Panc1 (cell line): ENCODE measurements around the gene SLAIN2. TPM values are rescaled to one million over a fixed set of nuclear protein-coding genes. Genes with fewer than 3 reads are reported as not detected.

Experiments used
- ATAC-seq: fragments of 200-7000 bp; cut with Tn5 transposase; 2 replicates; pipeline ENCODE4 v1.9.1; 2020; ENCODE audit warnings: mild to moderate bottlenecking, moderate library complexity
- BruUV-seq: library from RNA; stranded (reverse); fragments of 400-500 nt; replicated peaks from 2 replicates; lab custom pipeline; 2021; lab: Mats Ljungman, UMichigan
- CTCF ChIA-PET: fragments of 300-600 bp; sonication (Branson Sonifier 250); formaldehyde crosslinking; loops from one replicate; lab custom pipeline; 2022; ENCODE audit warnings: antibody characterized with exemption; lab: Charles Lee
- POLR2A ChIA-PET: fragments of 300-600 bp; sonication (Branson Sonifier 250); formaldehyde crosslinking; loops from one replicate; lab custom pipeline; 2022; ENCODE audit warnings: antibody characterized with exemption; lab: Charles Lee
- DNase-seq: peaks from one replicate; pipeline ENCODE4 v3.0.0-alpha.2; 2010; ENCODE audit warnings: low read depth, low spot score
- H3K27ac ChIP-seq: 2 replicates; pipeline ENCODE4 v1.5.1; 2011; ENCODE audit warnings: mild to moderate bottlenecking, low read length, inconsistent platforms
- H3K27me3 ChIP-seq: fragments of 200-500 bp; sonication (Bioruptor generic); 2 replicates; pipeline ENCODE4 v1.6.0; 2014; ENCODE audit warnings: low read length, inconsistent platforms; ENCODE audit not compliant: control insufficient read depth, insufficient read depth
- H3K36me3 ChIP-seq: fragments of 200-500 bp; sonication (Bioruptor generic); 2 replicates; pipeline ENCODE4 v1.5.1; 2014; ENCODE audit warnings: inconsistent platforms, mild to moderate bottlenecking, low read length, moderate library complexity; ENCODE audit not compliant: control insufficient read depth, insufficient read depth
- H3K4me1 ChIP-seq: 2 replicates; pipeline ENCODE4 v1.5.1; 2011; ENCODE audit warnings: inconsistent platforms, mild to moderate bottlenecking, low read length, moderate library complexity; ENCODE audit not compliant: control insufficient read depth, insufficient read depth
- H3K4me3 ChIP-seq, 2 experiments: 2 replicates each; pipeline ENCODE4 v1.5.1; 2011 to 2012; ENCODE audit warnings: low read depth in 2 of 2, low read length in 2 of 2, mild to moderate bottlenecking in 2 of 2, inconsistent platforms in 1 of 2, moderate library complexity in 1 of 2
- H3K9me3 ChIP-seq: fragments of 200-500 bp; sonication (Bioruptor generic); 2 replicates; pipeline ENCODE4 v1.5.1; 2014; ENCODE audit warnings: low read depth, mild to moderate bottlenecking, inconsistent platforms, low read length, moderate library complexity; ENCODE audit not compliant: control insufficient read depth, insufficient read depth
- CTCF ChIP-seq: fragments of 450-650 bp; IDR thresholded peaks from 2 replicates; pipeline ENCODE4 v1.5.1; 2017; ENCODE audit warnings: mild to moderate bottlenecking
- POLR2AphosphoS5 ChIP-seq: IDR thresholded peaks from 2 replicates; pipeline ENCODE4 v1.6.1; 2012; ENCODE audit warnings: mild to moderate bottlenecking, low read depth, low read length, moderate library complexity
- REST ChIP-seq, 2 experiments: IDR thresholded peaks; 2 replicates each; pipeline ENCODE4 v1.6.1; 2011 to 2012; ENCODE audit warnings: low read depth in 2 of 2, control low read depth in 1 of 2, low read length in 1 of 2, mild to moderate bottlenecking in 1 of 2, moderate library complexity in 1 of 2; ENCODE audit not compliant: insufficient read depth in 1 of 2
- SIN3A ChIP-seq: IDR thresholded peaks from 2 replicates; pipeline ENCODE4 v1.6.1; 2012; ENCODE audit warnings: low read depth, mild to moderate bottlenecking, low read length, moderate library complexity, borderline replicate concordance; ENCODE audit not compliant: insufficient read depth
- TCF7L2 ChIP-seq: IDR thresholded peaks from 2 replicates; pipeline ENCODE4 v1.6.1; 2011; ENCODE audit warnings: mild to moderate bottlenecking, low read depth, low read length, inconsistent platforms
- in situ Hi-C: cut with HindIII; loops from 2 replicates; pipeline ENCODE4 v1.10.0; 2016; ENCODE audit warnings: low sequenced_read_pairs, low pct_unique_long_range_greater_than_20kb
- intact Hi-C: fragments of 100-400 bp; cut with micrococcal nuclease; formaldehyde crosslinking; loops from one replicate; pipeline ENCODE4 v1.10.0; 2022; ENCODE audit not compliant: unreplicated experiment
- total RNA-seq: library from RNA; stranded (reverse); gene quantifications from one replicate; pipeline ENCODE4 v1.2.1, GENCODE V29; 2021; ENCODE audit not compliant: unreplicated experiment

Gene SLAIN2
- total RNA-seq, 1 experiment from 2014 or later: 53.2 TPM

- intact Hi-C loops: no loop called here
- Histone ChIP-seq H3K4me3 (no peak overlapping the region), H3K27me3 (no peaks in the 10 kb centered on the region), H3K36me3 (no peaks in the 10 kb centered on the region), H3K9me3 (no peaks in the 10 kb centered on the region), H3K27ac (no peak overlapping the region), H3K4me1 (no peaks in the 10 kb centered on the region)
- CTCF ChIA-PET: no interaction called here
- no peak for TF ChIP-seq POLR2AphosphoS5
- TF ChIP-seq TCF7L2: no peak
- TF ChIP-seq CTCF: no peak
- no peak for TF ChIP-seq REST (IDR thresholded peaks at IDR 0.05; ENCODE audit: insufficient read depth in 1 of 2, low read depth in 2 of 2, low read length in 1 of 2)
- no peak for TF ChIP-seq SIN3A
- DNase-seq (no peak), ATAC-seq (no peak)
- BruUV-seq: no TSS peak
- in situ Hi-C loops: no loop called here
- POLR2A ChIA-PET: no interaction called here
Observed at GRCh38 chr4:48432017-48432416, 90.7 kb downstream of the SLAIN2 start.

- TF ChIP-seq REST (IDR thresholded peaks at IDR 0.05; ENCODE audit: insufficient read depth in 1 of 2, low read depth in 2 of 2, low read length in 1 of 2): no peak
- TF ChIP-seq SIN3A: no peak
- TF ChIP-seq TCF7L2: no peak
- no peak for TF ChIP-seq CTCF
- no peak for TF ChIP-seq POLR2AphosphoS5
- ChIA-PET POLR2A (no interaction called here), CTCF (interaction anchor here (0.7 kb wide), 1 partner anchor 70 kb away, joined by 3 read pairs; no protein-coding TSS in a partner anchor)
- ATAC-seq (no peak), DNase-seq (no peak)
- Histone ChIP-seq H3K27me3 (no peaks in the 10 kb centered on the region), H3K4me1 (no peaks in the 10 kb centered on the region), H3K36me3 (no peaks in the 10 kb centered on the region), H3K9me3 (no peaks in the 10 kb centered on the region), H3K4me3 (no peak overlapping the region), H3K27ac (no peak overlapping the region)
- no TSS peak for BruUV-seq
- intact Hi-C loops (no loop called here), in situ Hi-C loops (no loop called here)
Observed at GRCh38 chr4:48436318-48436717, 95.0 kb downstream of the SLAIN2 start.
